NCI-H1930 (cell line): ENCODE results near the gene GDF7.

Experiments used
- DNase-seq, 2 experiments: peaks; one replicate each; lab custom pipeline; 2025; lab: John Stamatoyannopoulos, UW

Gene GDF7

GRCh38 chr2:20666304-20667150 is at the start of gene GDF7:
GDF7 (plus strand) TSS chr2:20667144; CDS start chr2:20667240, 96 bp downstream.
- DNase-seq, result peak; percentile 40 to 58

DNA sequence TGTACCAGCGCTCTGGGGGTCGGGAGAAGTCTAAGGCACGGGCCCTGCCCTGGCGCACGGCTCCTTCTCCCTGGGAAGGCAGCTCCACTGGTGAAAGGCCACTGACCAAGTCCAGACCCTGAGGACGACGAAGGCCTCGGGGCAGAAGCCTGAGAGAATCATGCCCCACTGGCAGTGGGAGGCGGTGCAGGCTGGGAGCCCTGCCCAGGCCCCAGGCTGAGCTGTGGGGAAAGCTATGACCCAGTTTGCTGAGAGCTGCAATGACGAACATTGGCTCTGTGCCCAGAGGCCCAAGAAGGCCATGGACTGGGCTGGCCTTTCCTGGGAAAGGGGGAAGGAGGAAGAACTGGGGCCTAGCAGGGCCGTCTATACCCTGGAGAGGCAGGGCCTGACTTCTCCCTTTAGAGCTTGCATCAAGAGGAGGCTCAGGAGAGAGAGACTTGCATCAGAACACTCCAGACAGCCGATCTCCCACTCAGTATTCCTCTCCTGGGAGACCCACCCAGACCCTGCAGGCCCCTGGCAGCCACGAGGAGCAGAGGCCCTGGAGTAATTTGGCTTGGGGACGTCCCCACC is 49.0 kb upstream of the GDF7 start:
- DNase-seq, result no peak

DNA sequence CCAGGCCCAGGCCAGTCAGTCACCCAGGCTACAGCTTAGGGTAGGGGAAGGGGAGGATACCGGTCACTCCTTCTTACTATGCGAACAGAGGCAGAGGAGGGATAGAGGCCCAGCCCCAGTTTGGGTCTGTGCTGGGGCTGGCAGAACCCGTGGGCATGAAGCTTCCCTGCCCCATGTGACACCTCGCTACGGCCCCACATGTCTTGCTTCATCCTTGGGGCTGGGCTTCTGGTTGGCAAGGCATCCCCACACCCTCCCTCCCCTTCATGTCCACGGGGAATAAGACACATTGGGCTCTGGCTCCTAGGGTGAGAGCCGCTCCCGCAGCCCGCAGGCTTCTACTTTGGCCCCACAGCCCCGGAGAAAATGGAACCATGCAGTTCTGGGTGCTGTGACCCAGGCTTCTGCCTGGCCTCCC is 48.5 kb upstream of the GDF7 start:
- no peak for DNase-seq

- DNase-seq, result no peak
Observed at GRCh38 chr2:20618886-20619521, 47.9 kb upstream of the GDF7 start.

DNA sequence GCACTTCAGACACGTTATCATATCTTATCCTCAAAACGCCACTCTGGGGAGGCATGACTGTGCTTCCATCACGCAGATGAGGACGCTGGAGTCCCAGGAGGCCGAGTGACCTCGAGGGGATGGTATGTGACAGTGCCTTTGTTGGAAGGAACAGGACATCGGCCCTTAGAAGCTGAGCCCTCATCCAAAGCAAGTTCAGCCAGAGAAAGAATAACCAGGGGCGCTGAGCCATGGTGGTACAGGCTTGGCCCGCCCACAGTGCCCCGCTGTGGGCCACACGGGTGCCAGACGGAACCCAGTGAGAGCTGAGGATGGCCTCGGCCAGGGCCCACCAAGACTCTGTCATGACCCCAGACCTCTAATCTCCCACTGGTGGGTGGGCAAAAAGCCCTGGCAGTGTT is 47.3 kb upstream of the GDF7 start:
- no peak for DNase-seq

- no peak for DNase-seq
Observed at GRCh38 chr2:20620271-20620681, 46.7 kb upstream of the GDF7 start.

- DNase-seq, result no peak
Observed at GRCh38 chr2:20620696-20621365, 46.1 kb upstream of the GDF7 start.

- DNase-seq, result no peak
Observed at GRCh38 chr2:20621366-20622295, 45.3 kb upstream of the GDF7 start.

DNA sequence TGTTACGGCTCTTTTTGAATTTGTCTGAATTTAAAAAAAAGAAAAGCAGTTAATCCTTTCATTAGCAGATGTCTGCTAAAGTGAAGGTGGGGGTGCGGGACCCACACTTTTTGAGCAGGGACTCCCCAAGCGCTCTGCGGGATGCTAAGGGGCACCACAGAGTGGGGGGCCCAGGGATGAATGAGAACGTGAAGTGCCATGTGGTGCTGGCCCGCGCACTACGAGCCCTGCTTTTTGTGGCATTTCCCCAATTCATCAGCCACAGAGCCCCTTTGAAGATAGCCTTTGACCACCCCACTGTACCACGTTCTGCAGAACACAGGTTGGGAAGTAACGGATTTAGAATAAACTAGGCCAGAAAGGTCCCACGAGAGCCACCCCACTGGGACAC is 44.7 kb upstream of the GDF7 start:
- no peak for DNase-seq

- DNase-seq, result no peak
Observed at GRCh38 chr2:20622731-20623130, 44.2 kb upstream of the GDF7 start.

GRCh38 chr2:20623241-20623640 is 43.7 kb upstream of the GDF7 start:
- no peak for DNase-seq

DNA sequence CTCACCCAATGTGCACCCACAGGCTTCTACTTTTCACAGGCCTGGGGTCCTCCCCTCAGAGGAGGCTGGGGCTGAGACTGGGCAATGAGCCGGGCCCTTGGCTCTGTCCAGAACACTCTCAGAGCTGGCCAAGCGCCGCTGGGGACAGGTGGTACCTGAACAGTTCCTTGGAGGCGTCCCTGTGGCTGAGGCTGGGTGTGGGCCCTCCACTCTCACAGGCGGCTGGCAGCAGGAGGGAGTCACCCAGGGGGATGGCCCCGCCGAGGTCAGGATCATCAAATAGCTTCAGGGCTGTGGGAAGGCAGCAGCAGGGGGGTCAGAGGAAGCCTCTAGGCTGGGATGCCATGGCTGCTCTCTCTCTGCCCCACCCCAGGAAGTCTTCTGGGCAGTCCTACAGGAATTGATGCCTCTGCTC is 43.2 kb upstream of the GDF7 start:
- DNase-seq, result no peak

DNA sequence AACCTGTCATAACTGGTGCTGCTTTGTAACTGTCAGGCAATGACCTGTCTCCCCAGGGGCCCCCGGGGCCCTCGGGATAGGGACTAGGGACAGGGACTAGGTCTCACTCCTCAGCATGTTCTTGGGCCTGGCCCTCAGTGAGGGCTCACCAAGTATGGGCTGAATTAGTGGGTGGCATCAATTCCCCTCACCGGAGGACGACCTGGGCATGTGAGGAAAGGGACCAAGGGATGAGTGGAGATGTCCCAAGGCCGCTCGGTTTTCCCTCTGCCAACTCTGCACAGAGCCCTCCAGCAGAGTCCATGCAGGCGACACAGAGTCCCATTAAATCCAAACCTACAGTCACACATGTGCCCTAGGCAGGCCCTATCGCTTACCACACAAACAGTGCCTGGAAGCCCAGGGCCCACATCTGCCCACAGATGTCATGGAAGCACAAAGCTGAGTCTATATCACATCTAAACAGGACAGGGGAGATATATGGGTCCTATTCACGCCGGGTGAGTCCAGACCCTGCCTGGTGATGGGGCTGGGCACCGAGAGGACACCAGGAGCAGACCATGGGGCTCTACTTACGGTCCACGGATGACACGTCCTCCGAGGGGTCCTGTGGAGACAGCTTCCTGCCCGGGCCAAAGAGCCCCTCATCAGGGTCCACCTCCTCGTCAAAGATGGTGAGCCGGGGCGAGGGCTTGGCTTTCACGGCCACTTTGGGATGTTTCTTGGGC is 42.6 kb upstream of the GDF7 start:
- DNase-seq, result no peak

- no peak for DNase-seq
Observed at GRCh38 chr2:20624884-20625485, 42.0 kb upstream of the GDF7 start.

GRCh38 chr2:20625491-20626391 is 41.2 kb upstream of the GDF7 start:
- no peak for DNase-seq

DNA sequence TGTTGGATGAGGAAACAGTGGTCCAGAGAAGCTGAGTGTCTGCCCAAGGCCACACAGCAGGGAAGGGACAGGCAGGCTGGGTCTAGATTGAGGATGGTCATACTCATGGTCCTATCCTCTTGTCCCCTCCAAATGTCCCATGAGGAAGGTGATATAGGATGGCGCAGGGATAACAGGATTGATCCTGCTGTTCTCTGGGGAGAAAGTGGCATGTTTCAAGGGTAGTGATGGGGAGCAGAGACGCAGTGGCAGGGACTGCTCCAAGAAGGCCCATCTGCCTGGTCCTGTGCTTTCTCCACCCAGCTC is 40.6 kb upstream of the GDF7 start:
- DNase-seq, result no peak

GRCh38 chr2:20626698-20627513 is 40.0 kb upstream of the GDF7 start:
- no peak for DNase-seq

GRCh38 chr2:20627712-20628380 is 39.1 kb upstream of the GDF7 start:
- no peak for DNase-seq
